Fibroblast of gingiva (primary cell): ENCODE measurements around the gene HIVEP3.

ENCODE experiments used
- DNase-seq: peaks from one replicate; pipeline ENCODE4 v3.0.0-alpha.2; 2011; ENCODE audit warnings: low read depth

Gene HIVEP3

GRCh38 chr1:41848216-41848952, 70.3 kb downstream of the HIVEP3 start:
- no peak for DNase-seq

GRCh38 chr1:41847733-41848132, 71.0 kb downstream of the HIVEP3 start:
- no peak for DNase-seq

GRCh38 chr1:41846625-41847405, 71.9 kb downstream of the HIVEP3 start:
- DNase-seq, result no peak

- DNase-seq, result no peak
Observed at GRCh38 chr1:41844781-41845272, 73.9 kb downstream of the HIVEP3 start.

- no peak for DNase-seq
Observed at GRCh38 chr1:41844255-41844654, 74.5 kb downstream of the HIVEP3 start.

- DNase-seq, result peak; percentile 21
Observed at GRCh38 chr1:41842993-41843755, 75.5 kb downstream of the HIVEP3 start.

- no peak for DNase-seq
Observed at GRCh38 chr1:41842326-41842725, 76.4 kb downstream of the HIVEP3 start.

- DNase-seq, result no peak
Observed at GRCh38 chr1:41840592-41841246, 78.0 kb downstream of the HIVEP3 start.

- DNase-seq, result no peak
Observed at GRCh38 chr1:41838266-41838665, 80.5 kb downstream of the HIVEP3 start.

- DNase-seq, result no peak
Observed at GRCh38 chr1:41837691-41838090, 81.0 kb downstream of the HIVEP3 start.

GRCh38 chr1:41835485-41835884, 83.2 kb downstream of the HIVEP3 start:
- no peak for DNase-seq

GRCh38 chr1:41833519-41834000, 85.2 kb downstream of the HIVEP3 start:
- DNase-seq, result no peak

- no peak for DNase-seq
Observed at GRCh38 chr1:41830726-41831125, 88.0 kb downstream of the HIVEP3 start.

GRCh38 chr1:41827991-41828570, 90.6 kb downstream of the HIVEP3 start:
- no peak for DNase-seq

- no peak for DNase-seq
Observed at GRCh38 chr1:41823471-41823870, 95.3 kb downstream of the HIVEP3 start.

GRCh38 chr1:41822866-41823265, 95.9 kb downstream of the HIVEP3 start:
- no peak for DNase-seq

GRCh38 chr1:41819843-41820242, 98.9 kb downstream of the HIVEP3 start:
- no peak for DNase-seq

GRCh38 chr1:41819069-41819468, 99.7 kb downstream of the HIVEP3 start:
- DNase-seq, result no peak

- no peak for DNase-seq
Observed at GRCh38 chr1:41816061-41816460, 102.7 kb downstream of the HIVEP3 start.

- peak; percentile 39 for DNase-seq
Observed at GRCh38 chr1:41813755-41814745, 104.7 kb downstream of the HIVEP3 start.
